Breast epithelium (tissue), 4 donors: Measurements from ENCODE around the gene SLCO2B1. TPM values are rescaled to one million over a fixed set of nuclear protein-coding genes. Genes with fewer than 3 reads are reported as not detected.

Experiments
- DNase-seq, 2 donors: peaks; one replicate each; pipeline ENCODE4 v3.0.0-alpha.2; 2019; ENCODE audit warnings: low spot score in 2 of 2
- H3K27ac ChIP-seq, 2 donors: fragments of 200-600 bp; sonication (generic) in 1 of 2; one replicate each; pipeline ENCODE4 v1.5.1; 2016 to 2019; ENCODE audit warnings: mild to moderate bottlenecking in 1 of 2
- H3K27me3 ChIP-seq, 2 donors: fragments of 200-600 bp; sonication (generic) in 1 of 2; one replicate each; pipeline versions ENCODE4 v1.5.1 to v1.6.0; 2017 to 2019; ENCODE audit warnings: control low read depth in 1 of 2, mild to moderate bottlenecking in 1 of 2
- H3K36me3 ChIP-seq: fragments of 200-600 bp; one replicate; pipeline ENCODE4 v1.5.1; 2019
- H3K4me1 ChIP-seq, 2 donors: fragments of 200-600 bp; sonication (generic); one replicate each; pipeline ENCODE4 v1.5.1; 2016 to 2019; ENCODE audit warnings: control low read depth in 1 of 2
- H3K4me3 ChIP-seq, 3 donors: fragments of 200-600 bp; sonication (generic); 1 replicate in 2 of 3; 2 replicates in 1 of 3; pipeline ENCODE4 v1.5.1; 2016 to 2019; ENCODE audit warnings: mild to moderate bottlenecking in 3 of 3, moderate library complexity in 2 of 3
- H3K9me3 ChIP-seq, 2 donors: fragments of 200-600 bp; sonication (generic) in 1 of 2; one replicate each; pipeline ENCODE4 v1.5.1; 2016 to 2019; ENCODE audit warnings: control low read depth in 1 of 2
- CTCF ChIP-seq, 3 donors: fragments of 450-650 bp; IDR thresholded peaks; one replicate each; pipeline ENCODE4 v1.5.1; 2016 to 2017; ENCODE audit warnings: antibody characterized with exemption in 3 of 3, mild to moderate bottlenecking in 3 of 3, moderate library complexity in 3 of 3
- POLR2A ChIP-seq: fragments of 450-650 bp; IDR thresholded peaks from one replicate; pipeline ENCODE4 v1.6.1; 2016; ENCODE audit warnings: antibody characterized with exemption, mild to moderate bottlenecking, moderate library complexity
- POLR2AphosphoS5 ChIP-seq, 3 donors: sonication (generic); formaldehyde crosslinking; IDR thresholded peaks; one replicate each; pipeline ENCODE4 v1.6.1; 2017; ENCODE audit warnings: antibody characterized with exemption in 3 of 3
- intact Hi-C: fragments of 100-400 bp; cut with DNase I; formaldehyde crosslinking; loops from one replicate; pipeline ENCODE4 v1.15.1; 2023; ENCODE audit warnings: low total_unique reads
- total RNA-seq, 3 donors: library from RNA; depleted of rRNA; stranded (reverse); fragments of >200 nt; gene quantifications; one replicate each; pipeline ENCODE4 v1.1.0, GENCODE V29; 2016

Gene SLCO2B1
- total RNA-seq, 3 donors from 2014 or later = 23.9 to 86.9 (median 32.3) TPM

DNA sequence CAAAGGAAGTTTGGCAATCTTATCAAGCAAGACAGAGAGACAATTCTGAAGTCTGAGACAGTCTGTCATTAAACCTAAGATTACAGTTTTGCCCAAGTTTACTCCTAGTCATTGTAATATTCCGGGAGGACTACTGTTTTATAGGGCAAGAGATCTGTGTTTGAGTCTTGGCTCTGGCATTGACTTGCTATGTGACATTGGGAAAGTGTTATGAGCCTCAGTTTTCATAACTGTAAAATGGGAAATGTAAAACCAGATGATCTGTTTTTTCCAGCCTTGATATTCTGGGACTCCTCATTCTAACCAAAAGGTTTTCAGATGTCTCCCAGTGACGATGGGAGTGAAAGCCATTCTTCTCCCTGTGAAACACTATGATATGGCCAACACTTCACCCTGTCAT lies 24.3 kb upstream of the SLCO2B1 start:
- intact Hi-C loops = no loop called here
- H3K27ac ChIP-seq = no peak overlapping the region
- no peaks in the 10 kb centered on the region for H3K27me3 ChIP-seq
- no peaks in the 10 kb centered on the region for H3K36me3 ChIP-seq
- H3K4me1 ChIP-seq = no peaks in the 10 kb centered on the region
- no peak for TF ChIP-seq POLR2AphosphoS5 (IDR thresholded peaks at IDR 0.05)
- TF ChIP-seq POLR2A = no peak
- TF ChIP-seq CTCF (IDR thresholded peaks at IDR 0.05) = no peak
- DNase-seq = no peak
- no peaks in the 10 kb centered on the region for H3K9me3 ChIP-seq
- H3K4me3 ChIP-seq = no peak overlapping the region

- TF ChIP-seq CTCF (IDR thresholded peaks at IDR 0.05) = no peak
- TF ChIP-seq POLR2AphosphoS5 (IDR thresholded peaks at IDR 0.05) = no peak
- TF ChIP-seq POLR2A = no peak
- H3K4me1 ChIP-seq = no peaks in the 10 kb centered on the region
- no peaks in the 10 kb centered on the region for H3K27me3 ChIP-seq
- H3K4me3 ChIP-seq = no peak overlapping the region
- no peak for DNase-seq
- H3K36me3 ChIP-seq = no peaks in the 10 kb centered on the region
- intact Hi-C loops = no loop called here
- no peak overlapping the region for H3K27ac ChIP-seq
- no peaks in the 10 kb centered on the region for H3K9me3 ChIP-seq
These were observed 18.8 kb upstream of the SLCO2B1 start for GRCh38 chr11:75132080-75132479.

- DNase-seq = no peak
- H3K27ac ChIP-seq = no peak overlapping the region
- intact Hi-C loops = no loop called here
- TF ChIP-seq POLR2AphosphoS5 (IDR thresholded peaks at IDR 0.05) (no peak), CTCF (IDR thresholded peaks at IDR 0.05) (no peak), POLR2A (no peak)
- no peaks in the 10 kb centered on the region for H3K9me3 ChIP-seq
- no peak overlapping the region for H3K4me3 ChIP-seq
- H3K36me3 ChIP-seq = no peaks in the 10 kb centered on the region
- H3K27me3 ChIP-seq = no peaks in the 10 kb centered on the region
- no peaks in the 10 kb centered on the region for H3K4me1 ChIP-seq
These were observed 16.9 kb upstream of the SLCO2B1 start for GRCh38 chr11:75133976-75134375.

GRCh38 chr11:75135021-75135650 lies 15.8 kb upstream of the SLCO2B1 start:
- DNase-seq = no peak
- H3K4me1 ChIP-seq = no peaks in the 10 kb centered on the region
- H3K4me3 ChIP-seq = no peak overlapping the region
- H3K27me3 ChIP-seq = no peaks in the 10 kb centered on the region
- H3K36me3 ChIP-seq = no peaks in the 10 kb centered on the region
- no peaks in the 10 kb centered on the region for H3K9me3 ChIP-seq
- H3K27ac ChIP-seq = no peak overlapping the region
- intact Hi-C loops = no loop called here
- TF ChIP-seq CTCF (IDR thresholded peaks at IDR 0.05) (no peak), POLR2AphosphoS5 (IDR thresholded peaks at IDR 0.05) (no peak), POLR2A (no peak)

DNA sequence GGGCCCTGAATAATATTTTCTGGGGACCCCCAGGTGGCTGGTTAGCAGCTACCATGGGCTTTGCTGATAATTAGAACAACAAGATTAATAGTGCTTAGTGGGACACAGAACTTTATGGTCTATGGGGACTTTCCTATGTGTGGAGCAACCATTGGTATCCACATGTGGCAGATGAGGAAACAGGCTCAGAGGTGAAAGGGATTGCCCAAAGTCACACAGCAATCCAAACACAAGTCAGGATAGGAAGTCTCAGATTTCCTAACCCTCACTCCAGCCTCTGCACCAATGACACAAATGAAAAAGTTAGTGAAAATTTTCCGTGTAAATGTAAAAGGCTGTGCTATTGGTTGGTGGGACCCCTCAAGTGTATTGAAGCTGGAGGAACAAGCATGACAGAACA lies 15.3 kb upstream of the SLCO2B1 start:
- TF ChIP-seq POLR2AphosphoS5 (IDR thresholded peaks at IDR 0.05) (no peak), CTCF (IDR thresholded peaks at IDR 0.05) (no peak), POLR2A (no peak)
- Histone ChIP-seq H3K4me3 (no peak overlapping the region), H3K4me1 (no peaks in the 10 kb centered on the region), H3K9me3 (no peaks in the 10 kb centered on the region), H3K27me3 (no peaks in the 10 kb centered on the region), H3K36me3 (no peaks in the 10 kb centered on the region), H3K27ac (no peak overlapping the region)
- DNase-seq = no peak
- intact Hi-C loops = no loop called here
